NCI-H2196 (cell line): ENCODE results near the gene CAMK1.
A peak's percentile ranks its signal among the peaks of the same experiment; 100 is the strongest.

ENCODE experiments used
- DNase-seq: peaks from one replicate; lab custom pipeline; 2025; ENCODE audit not compliant: unreplicated experiment; lab: John Stamatoyannopoulos, UW

Gene CAMK1

DNA sequence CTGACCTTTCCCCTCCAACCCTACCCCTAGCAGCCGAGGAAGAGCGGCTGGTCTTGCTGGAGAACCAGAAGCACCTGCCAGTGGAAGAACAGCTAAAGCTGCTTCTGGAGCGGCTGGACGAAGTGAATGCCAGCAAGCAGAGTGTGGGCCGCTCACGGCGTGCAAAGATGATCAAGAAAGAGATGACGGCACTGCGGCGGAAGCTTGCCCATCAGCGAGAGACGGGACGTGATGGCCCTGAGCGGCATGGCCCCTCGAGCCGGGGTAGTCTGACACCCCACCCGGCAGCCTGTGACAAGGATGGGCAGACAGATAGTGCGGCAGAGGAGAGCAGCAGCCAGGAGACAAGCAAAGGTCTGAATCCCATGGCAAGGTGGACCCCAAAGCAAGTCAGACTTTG is 26.2 kb downstream of the CAMK1 start:
- no peak for DNase-seq

DNA sequence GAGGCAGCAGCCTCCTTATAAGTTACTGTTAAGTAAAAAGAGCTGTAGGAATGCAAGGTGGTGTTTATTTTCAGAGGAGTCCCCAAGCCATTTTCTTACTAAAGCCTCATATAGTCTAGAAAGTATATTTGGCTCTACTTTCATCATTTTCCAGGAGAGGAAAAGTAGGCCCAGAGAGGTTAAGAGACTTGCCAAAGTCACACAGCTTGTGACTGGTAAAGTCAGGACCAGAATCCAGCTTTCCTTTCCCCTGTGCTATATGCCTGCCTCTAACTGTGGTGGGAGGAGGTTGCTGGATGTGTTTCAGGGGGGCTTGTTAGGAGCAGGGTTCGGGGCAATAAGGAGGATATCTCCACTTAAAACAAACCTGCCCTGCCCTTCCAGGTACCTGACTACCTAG is 27.2 kb downstream of the CAMK1 start:
- no peak for DNase-seq

DNA sequence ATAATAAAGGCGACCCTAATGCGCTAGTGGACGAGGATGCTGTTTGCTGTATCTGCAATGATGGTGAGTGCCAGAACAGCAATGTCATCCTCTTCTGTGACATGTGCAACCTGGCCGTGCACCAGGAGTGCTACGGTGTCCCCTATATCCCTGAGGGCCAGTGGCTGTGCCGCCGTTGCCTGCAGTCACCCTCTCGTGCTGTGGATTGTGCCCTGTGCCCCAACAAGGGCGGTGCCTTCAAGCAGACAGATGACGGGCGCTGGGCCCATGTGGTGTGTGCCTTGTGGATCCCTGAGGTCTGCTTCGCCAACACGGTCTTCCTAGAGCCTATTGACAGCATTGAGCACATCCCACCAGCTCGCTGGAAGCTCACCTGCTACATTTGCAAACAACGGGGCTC is 30.6 kb downstream of the CAMK1 start:
- DNase-seq: no peak

DNA sequence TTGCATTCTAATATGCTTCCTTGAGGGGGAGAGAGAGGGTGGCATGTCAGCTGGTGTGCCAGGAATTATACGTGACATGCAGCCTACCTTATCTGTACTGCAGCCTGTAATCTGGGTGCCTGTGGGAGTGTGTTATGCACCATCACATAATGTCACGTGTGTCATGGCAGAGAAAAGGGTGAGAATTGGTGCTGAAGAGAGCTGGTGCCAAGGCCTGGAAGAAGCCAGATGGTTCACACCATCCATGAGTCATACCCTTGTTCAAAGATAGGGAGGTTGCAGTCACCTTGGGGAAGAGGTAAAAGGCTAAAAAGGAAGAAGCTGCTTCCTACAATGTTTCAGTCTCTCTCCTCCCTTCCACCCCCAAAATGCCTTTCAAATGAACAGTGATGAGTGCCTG is 32.9 kb downstream of the CAMK1 start:
- DNase-seq: no peak

DNA sequence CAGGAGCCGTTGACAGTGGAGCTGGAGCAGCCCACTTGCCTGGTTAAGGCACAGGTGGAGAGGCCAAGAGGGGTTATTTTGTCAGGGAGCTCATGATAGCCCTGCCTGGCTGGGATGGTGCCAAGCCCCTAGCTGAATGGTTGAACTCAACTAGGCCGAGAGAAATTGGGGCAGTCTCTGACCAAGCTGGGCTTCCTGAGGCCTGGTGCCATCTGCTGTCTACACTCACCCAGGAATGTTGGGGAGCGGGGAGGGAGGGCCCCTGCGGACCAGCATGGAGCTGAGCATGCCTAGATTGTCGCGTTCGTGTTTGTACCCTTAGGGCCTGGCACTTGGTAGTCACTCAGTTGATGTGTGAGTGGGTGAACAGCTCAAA is 37.0 kb downstream of the CAMK1 start:
- no peak for DNase-seq

DNA sequence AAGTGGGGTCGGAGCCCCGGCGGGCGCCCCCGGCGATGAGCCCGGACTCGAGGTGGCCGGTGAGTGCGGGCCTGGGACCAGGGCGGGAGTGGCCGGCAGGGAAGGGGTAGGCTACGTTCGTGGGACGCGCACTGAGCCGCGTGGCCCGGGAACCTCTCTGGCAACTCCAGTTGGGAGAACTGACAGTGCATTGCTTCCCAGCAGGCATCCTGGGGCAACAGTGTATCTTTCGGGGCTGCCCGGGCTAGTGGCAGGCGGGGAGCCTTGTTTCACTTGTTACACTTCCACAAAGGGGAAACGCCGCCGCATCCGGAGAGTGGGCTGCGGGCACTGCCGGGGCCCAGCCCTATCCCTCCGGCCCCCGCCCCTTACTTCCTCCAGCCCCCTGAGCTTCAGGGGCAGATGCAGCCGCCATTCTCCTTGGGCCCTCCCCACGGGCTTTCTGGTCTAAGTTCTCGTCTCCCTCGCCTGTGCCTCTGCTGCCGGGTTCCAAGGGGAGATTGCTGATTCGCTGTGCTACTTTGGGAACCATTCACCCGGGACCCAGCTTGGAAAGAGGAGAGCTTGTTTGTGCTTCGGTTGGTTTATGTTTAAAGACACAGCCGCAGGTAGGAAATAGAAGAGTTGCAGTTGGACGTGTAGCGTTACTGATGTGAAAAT is 37.5 kb downstream of the CAMK1 start:
- no peak for DNase-seq

DNA sequence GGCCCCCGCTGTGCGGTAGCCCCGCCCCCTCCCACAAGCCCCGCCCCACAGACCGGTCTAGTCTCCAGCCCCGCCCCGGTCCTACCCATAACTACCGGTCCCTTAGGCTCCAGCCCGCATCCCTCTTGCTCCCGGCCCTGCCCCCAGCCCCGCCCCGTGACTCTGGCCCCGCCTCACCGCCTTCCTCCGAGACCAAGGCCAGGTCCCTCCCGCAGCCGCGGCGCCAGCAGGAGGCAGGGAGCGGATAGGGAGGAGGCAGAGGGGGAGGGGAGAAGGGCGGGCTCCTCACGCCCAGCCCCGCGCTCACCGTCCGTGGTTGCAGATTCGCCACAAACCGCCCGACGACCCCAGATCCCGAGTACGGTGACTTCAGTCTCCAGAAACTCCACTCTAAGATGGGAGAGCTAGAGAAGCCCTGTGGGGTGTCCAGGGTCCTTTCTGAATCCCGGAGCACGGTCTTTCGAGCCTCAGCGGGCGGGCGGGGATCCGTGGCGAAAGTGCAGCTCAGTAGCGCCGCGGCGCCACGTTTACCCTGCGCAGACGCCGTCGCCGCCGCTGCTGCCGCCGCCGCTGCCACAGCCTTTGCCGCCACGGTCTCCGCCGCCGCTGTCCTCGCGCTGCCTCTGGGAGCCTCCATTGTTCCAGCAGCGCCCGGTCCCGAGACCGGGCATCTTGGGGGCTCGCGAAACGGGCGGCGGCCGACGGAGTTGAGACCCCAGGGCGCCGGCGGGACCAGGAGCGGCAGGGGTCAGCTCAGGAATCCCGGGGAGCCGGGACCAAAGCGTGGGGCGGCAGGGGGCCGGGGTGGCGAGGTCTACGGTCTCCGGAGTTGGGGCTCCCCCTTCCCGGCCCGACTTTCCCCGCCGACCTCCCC is 38.3 kb downstream of the CAMK1 start, which contains the start of gene BRPF1:
Gene BRPF1 (plus strand): TSS at position 530 of the 874 bp plus-strand sequence. CDS start 2,406 bp downstream, outside the sequence.
- peak; percentile 90 for DNase-seq

DNA sequence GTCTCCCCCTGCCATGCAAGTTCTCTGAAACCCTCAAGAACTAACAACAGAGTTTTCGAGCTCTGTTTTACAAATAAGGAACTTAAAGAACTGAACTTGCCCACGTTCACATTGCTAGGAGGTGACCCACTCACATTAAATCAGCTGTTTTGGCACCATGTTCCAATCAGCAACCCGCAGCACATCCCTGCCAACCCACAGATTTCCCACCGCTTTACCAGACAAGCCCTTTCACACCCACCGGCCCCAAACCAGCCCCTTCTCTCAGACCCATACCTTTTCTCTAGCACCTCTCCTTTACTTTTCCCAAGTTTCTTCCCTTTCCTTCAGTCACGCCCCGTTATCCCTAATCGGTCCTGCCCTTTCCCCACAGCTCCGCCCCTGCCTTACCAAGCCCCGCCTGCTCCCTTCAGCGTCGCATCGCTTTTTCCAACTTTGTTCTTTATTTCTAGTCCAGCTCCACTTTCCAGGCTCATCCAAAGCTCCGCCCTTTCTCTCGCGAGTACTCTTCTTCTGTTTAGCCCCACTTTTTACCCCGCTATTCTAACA is 39.0 kb downstream of the CAMK1 start:
- no peak for DNase-seq

DNA sequence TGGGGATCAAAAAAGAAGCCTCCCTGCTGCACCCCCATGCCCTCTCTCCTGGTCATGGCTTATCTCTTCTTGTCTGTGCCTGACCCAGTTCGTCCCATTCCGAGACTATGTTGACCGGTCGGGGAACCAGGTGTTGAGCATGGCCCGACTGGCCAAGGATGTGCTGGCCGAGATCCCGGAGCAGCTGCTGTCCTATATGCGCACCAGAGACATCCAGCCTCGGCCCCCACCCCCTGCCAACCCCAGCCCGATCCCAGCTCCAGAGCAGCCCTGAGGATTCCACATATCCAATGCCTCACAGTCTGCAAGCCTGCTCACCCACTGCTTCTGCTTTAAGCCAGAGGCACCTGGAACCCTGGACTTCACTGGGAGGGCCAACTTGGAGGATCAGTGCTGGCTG is 40.3 kb downstream of the CAMK1 start:
- no peak for DNase-seq

DNA sequence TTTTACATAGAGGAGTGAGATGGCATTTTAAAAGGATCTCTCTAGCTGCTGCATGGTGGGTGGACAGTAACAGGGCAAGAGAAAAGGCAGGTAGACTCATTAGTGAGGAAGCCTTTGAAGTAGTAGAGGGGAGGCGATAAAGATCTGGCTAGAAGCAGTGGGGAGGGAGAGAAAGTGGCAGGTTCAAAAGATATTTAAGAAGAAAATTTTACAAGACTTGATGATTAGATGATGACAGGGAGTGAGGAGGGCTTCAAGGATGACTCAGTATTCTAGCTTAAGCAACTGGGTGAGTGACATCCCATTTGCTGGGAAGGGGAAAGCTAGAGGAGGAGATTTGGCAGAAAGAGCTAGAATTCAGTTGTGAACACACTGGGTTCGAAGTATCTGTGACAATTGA is 42.0 kb downstream of the CAMK1 start:
- DNase-seq: no peak

DNA sequence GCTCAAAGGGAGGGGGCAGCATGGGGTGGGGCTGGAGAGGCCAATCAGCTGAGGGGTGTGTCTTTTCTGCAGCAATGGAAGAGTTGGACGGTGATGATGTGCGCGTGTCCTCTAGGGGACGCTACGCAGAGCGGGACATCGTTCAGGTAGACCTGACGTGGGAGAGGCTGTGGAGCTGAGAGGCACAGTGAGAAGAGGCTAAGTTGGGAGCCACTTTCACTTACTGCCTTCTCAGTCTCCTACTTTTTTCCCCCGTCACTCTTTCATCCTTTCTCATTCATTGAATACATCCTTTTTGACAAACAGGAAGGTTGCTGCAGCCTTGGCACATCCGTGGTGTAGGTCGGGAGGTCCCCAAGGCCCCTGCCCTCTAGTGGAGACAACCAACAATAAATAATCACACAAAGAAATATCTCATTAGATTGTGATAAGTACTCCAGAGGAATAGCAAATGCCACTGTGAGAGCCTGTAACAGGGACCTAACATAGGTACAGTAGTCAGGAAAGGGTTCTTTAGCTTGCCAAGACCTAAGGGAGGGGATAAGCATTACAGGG is 42.6 kb downstream of the CAMK1 start:
- DNase-seq: no peak

DNA sequence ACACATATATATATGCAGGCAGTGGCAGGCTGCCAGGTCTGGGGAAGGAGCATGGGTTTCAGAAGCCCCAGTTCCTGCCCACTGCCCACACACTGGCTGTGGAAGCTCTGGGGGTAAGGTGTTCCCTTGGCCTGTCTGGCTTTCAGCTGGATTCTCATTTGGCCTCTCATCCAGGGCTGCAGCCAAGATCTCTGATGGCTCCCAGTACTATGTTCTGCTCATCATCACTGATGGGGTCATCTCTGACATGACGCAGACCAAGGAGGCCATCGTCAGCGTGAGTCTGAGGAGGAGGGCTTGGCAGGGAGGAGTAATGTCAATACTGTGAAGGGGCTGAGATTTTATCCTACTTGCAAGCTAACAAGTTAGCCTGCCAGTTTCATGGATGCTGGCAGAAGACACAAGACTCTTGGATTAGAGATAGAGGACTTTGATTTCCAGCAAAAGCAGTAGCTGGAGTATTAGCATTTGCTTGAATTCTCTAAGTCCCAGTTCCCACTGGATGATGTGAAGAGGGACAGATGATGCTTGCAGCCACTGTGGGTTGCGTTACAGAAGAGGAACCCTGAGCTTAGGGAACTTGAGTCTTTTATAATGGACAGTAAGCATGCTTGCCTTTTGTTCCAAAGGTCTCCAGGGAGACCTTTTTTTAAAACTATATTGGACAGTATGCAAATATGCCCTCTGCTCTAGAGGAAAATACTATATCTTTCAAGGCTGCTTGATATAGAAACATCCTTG is 43.8 kb downstream of the CAMK1 start:
- DNase-seq: no peak

DNA sequence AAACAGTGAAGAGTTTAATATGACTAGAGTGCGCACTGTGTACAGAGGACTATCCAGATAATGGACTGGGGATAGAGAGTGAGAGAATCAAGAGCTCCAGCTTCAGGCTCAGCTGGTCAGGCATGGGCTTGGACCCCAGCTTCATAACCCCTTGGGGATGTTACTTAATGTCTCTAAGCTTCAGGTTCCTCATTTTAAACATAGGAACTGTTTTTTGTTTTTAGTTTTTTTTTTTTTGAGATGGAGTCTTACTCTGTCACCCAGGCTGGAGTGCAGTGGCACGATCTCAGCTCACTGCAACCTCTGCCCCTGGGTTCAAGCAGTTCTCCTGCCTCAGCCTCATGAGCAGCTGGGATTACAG is 48.1 kb downstream of the CAMK1 start:
- DNase-seq: no peak

DNA sequence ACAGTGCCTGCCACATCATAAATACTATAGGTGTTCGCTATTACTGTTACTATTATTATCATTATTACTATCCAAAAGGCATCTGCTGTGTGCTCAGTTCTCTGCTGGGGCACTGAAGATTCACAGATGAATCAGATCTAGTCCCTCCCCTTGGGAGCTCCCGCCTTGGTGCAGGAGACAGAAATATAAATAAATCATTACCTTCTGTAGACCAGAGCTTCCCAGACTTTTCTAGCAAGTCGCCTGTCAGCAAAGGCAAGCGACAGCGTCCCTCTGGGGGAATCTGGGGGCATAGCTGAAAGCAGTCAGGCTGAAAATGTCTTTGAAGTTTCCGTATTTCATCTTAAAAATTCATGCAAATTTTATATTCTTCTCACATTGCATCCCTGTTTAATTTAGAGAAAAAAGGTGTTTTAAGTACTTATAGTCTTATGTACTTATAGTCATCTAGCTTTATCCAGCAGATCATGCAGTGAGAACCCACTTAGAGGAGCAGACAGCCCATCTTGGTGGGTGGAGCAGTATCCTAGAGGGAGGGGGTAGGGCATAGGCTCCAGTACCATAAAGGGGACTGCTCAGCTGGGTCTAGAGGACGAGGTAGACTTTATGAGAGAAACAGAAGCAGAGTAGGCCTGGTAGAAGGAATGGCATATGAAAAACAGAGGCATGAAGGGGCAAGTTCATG is 48.6 kb downstream of the CAMK1 start:
- DNase-seq: no peak

DNA sequence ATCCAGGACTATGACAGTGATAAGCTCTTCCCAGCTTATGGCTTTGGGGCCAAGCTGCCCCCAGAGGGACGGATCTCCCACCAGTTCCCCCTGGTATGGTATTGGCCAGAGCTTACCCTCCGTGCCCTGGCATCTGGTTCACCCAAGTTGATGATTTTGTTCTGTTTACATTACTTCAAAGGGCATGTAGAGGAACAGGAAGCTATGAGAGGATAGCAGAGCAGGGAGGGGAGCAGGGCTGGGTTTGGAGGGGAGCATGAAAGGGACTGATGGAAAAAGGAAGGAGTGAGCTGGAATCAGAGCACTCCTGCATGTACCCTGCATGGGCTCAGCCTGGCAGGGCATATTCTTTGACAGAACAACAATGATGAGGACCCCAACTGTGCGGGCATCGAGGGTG is 51.6 kb downstream of the CAMK1 start:
- DNase-seq: no peak

DNA sequence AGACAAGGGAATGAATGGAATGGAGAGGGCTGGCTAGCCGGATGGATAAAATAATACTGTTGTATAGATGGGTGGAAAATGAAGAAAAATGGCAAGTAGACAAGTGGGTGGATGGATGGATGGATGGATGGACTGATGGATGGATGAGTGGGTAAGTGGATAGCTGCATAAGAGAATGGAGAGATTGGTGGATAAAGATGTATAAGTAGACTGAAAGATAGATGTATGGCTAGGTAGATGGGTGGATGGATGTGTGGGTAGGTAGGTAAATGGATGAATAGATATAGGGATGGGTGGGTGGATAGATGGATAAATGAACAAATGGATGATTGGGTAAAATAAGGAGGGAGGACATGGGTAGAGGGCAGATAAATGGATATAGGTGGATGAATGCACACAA is 52.2 kb downstream of the CAMK1 start:
- DNase-seq: no peak

DNA sequence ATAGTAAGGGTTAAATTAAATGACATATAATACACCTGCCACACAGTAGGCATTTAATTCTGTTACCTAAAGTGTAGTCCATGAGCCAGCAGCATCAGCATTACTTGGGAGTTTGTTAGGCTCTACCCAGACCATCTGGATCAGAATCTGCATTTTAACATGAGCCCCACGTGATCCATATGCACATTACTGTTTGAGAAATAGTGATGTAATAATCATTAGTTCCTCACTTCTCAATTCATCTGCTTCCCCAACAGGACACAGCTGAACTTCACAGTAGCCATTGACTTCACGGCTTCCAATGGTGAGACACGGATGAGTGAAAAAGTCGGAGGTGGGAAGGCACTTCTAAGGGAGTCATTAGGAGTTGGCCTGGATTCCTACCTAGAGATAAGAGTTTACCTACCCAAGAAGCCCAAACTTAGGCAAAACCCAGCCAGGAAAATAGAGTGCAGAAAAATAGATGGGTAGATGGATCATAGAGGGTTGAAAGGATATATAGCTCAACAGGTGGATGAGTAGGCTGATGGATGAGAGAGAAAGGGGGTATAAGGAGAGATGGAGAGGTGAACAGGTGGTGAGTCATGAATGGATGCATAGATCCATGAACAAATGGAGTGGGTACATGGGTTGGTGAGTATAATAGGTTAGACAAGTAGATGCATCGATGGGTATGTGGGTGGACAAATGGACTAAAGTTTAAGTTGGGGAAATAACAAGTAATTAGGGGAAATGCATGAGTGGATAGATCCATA is 52.8 kb downstream of the CAMK1 start:
- no peak for DNase-seq

DNA sequence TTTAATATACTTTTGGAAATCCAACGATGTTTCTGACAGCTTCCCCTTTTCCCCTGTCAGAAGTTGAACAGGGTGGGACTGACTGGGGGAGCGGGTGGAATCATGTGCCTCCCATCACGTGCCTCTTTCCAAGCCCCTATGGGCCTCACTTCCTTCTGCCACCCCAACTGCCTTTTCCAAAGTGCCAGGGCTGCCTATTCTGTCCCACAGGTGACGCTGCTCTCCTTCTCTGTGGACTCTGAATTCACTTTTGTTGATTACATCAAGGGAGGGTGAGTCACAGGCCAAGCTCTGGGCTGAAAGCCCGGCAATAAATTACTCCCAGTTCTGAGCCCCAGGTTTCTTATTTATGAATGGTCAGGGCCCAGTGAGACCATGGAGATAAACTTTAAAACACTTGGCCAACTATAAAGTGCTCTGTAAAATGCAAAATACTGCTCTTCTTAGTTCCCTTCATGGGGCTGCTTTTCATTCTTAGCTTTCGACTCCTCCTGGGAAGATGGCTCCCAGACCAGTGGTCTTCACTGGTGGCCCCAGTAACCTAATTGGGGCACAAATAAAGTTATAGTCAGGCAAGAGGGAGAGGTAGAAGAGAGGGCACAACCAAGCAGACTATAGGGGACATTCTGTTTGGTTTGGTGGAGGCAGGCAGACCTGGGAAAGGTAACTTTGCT is 53.8 kb downstream of the CAMK1 start:
- DNase-seq: no peak

DNA sequence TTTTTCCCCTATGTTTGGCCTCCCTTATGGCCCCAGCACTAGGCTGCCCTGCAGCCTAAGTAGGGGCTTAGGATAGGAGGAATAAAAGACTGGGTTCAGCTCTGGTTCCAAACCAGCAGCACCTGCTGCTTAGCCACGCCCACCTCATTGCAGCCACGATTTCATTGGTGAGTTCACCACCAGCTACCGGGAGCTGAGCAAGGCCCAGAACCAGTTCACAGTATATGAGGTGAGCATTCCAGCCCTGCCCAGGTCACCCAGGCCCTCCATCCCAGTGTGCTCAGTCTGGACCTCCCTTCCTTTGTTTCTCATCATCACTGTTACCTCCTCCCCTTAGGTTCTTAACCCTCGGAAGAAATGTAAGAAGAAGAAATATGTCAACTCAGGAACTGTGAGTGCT is 54.6 kb downstream of the CAMK1 start:
- peak; percentile 4 for DNase-seq

DNA sequence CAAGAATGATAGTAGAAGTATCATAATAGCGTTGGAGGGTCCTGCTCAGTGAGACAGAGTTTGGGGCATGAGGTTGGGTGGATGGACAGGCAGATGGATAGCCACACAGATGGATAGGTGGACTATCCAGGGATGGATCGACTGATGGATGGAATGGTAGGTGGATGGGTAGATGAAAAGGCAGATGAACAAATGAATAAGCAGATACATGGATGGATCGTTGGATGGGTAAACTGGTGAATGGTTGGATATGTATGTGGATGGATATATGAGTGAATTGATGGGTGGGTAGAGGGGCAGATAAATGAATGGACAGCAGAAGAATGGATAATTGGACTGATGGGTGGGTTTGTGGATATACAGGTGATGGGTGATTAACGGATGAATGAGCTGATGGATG is 56.6 kb downstream of the CAMK1 start:
- no peak for DNase-seq
